B cell (primary cell): Measurements from ENCODE around the gene PRDX3. TPM values are rescaled to one million over a fixed set of nuclear protein-coding genes. Genes with fewer than 3 reads are reported as not detected.

Source experiments
- ATAC-seq: fragments of 200-7000 bp; cut with Tn5 transposase; one replicate; pipeline ENCODE4 v1.10.0; 2021; ENCODE audit warnings: low read depth, mild to moderate bottlenecking, moderate number of reproducible peaks, moderate library complexity
- CTCF ChIA-PET: fragments of 350-600 bp; sonication (Branson Sonifier 250); formaldehyde crosslinking; loops from one replicate; lab custom pipeline; 2021; ENCODE audit warnings: antibody characterized with exemption, inconsistent platforms; lab: Charles Lee
- POLR2A ChIA-PET: fragments of 350-600 bp; sonication (Branson Sonifier 250); formaldehyde crosslinking; loops from one replicate; lab custom pipeline; 2021; ENCODE audit warnings: antibody characterized with exemption; lab: Charles Lee
- DNase-seq: peaks from one replicate; pipeline ENCODE4 v3.0.0; 2013
- H2AFZ ChIP-seq: 2 replicates; pipeline ENCODE4 v1.6.1; 2012; ENCODE audit warnings: mild to moderate bottlenecking, low read depth, low read length; ENCODE audit not compliant: insufficient read depth, poor library complexity, severe bottlenecking
- H3K27ac ChIP-seq, 2 donors: 1 replicate in 1 of 2; 2 replicates in 1 of 2; pipeline ENCODE4 v1.5.1; 2012 to 2013; ENCODE audit warnings: low read length in 2 of 2, mild to moderate bottlenecking in 2 of 2, moderate library complexity in 1 of 2
- H3K27me3 ChIP-seq, 4 experiments: fragments of 200-600 bp in 1 of 4; sonication (generic) in 1 of 4; replicated peaks in 1 of 4; 1 replicate in 2 of 4; 2 replicates in 2 of 4; pipeline versions ENCODE4 v1.6.1 to v1.7.0; 2013 to 2016; ENCODE audit warnings: low read length in 3 of 4, mild to moderate bottlenecking in 2 of 4, mixed read lengths in 1 of 4, moderate library complexity in 1 of 4; ENCODE audit not compliant: insufficient read depth in 4 of 4, control insufficient read depth in 3 of 4; ENCODE audit errors: control extremely low read depth in 1 of 4
- H3K36me3 ChIP-seq, 2 experiments: replicated peaks in 1 of 2; 1 replicate in 1 of 2; 2 replicates in 1 of 2; pipeline versions ENCODE4 v1.6.1 to v1.7.1; 2013; ENCODE audit warnings: low read length in 1 of 2; ENCODE audit not compliant: insufficient read depth in 2 of 2, control insufficient read depth in 1 of 2; ENCODE audit errors: control extremely low read depth in 1 of 2, extremely low read depth in 1 of 2
- H3K4me1 ChIP-seq, 2 donors: fragments of 200-600 bp in 1 of 2; sonication (generic) in 1 of 2; 1 replicate in 1 of 2; 2 replicates in 1 of 2; pipeline versions ENCODE4 v1.5.1 to v1.6.1; 2013 to 2017; ENCODE audit warnings: low read length in 2 of 2; ENCODE audit not compliant: control insufficient read depth in 2 of 2, insufficient read depth in 2 of 2
- H3K4me2 ChIP-seq: replicated peaks from 2 replicates; pipeline ENCODE3; 2012; ENCODE audit warnings: mild to moderate bottlenecking, low read depth, low read length; ENCODE audit not compliant: poor library complexity, severe bottlenecking
- H3K4me3 ChIP-seq, 5 experiments: fragments of 200-600 bp in 1 of 5; sonication (generic) in 1 of 5; 1 replicate in 3 of 5; 2 replicates in 2 of 5; pipeline versions ENCODE4 v1.5.1 to v1.7.0; 2011 to 2016; ENCODE audit warnings: low read length in 4 of 5, mild to moderate bottlenecking in 4 of 5, low read depth in 2 of 5, control low read depth in 1 of 5, moderate library complexity in 1 of 5; ENCODE audit not compliant: insufficient read depth in 1 of 5; ENCODE audit errors: control extremely low read depth in 1 of 5, extremely low read depth in 1 of 5
- H3K79me2 ChIP-seq: fragments of 200-600 bp; sonication (generic); one replicate; pipeline ENCODE4 v1.6.0; 2016; ENCODE audit warnings: low read length; ENCODE audit not compliant: control insufficient read depth, insufficient read depth
- H3K9ac ChIP-seq: fragments of 200-600 bp; sonication (generic); 2 replicates; pipeline ENCODE4 v1.6.1; 2017; ENCODE audit warnings: mild to moderate bottlenecking, low read length, moderate library complexity
- H3K9me3 ChIP-seq, 3 donors: one replicate each; pipeline versions ENCODE4 v1.6.1 to v1.7.1; 2013; ENCODE audit warnings: low read length in 2 of 3; ENCODE audit not compliant: control insufficient read depth in 2 of 3, insufficient read depth in 1 of 3; ENCODE audit errors: control extremely low read depth in 1 of 3
- H4K20me1 ChIP-seq: 2 replicates; pipeline ENCODE4 v1.6.0; 2012; ENCODE audit warnings: mild to moderate bottlenecking, low read length; ENCODE audit not compliant: insufficient read depth, control insufficient read depth, poor library complexity, severe bottlenecking
- H3K27ac Mint-ChIP-seq: one replicate; pipeline ENCODE4 v1.8.0; 2021; ENCODE audit warnings: mixed read lengths
- H3K27me3 Mint-ChIP-seq: one replicate; pipeline ENCODE4 v1.8.0; 2021; ENCODE audit warnings: mixed read lengths
- H3K4me1 Mint-ChIP-seq: one replicate; pipeline ENCODE4 v1.8.0; 2021; ENCODE audit warnings: mixed read lengths
- H3K4me3 Mint-ChIP-seq: one replicate; pipeline ENCODE4 v1.8.0; 2021; ENCODE audit warnings: mixed read lengths
- H3K9me3 Mint-ChIP-seq: one replicate; pipeline ENCODE4 v1.8.0; 2022; ENCODE audit warnings: mixed read lengths; ENCODE audit not compliant: insufficient read depth
- EZH2 ChIP-seq: IDR thresholded peaks from 2 replicates; pipeline ENCODE4 v1.6.1; 2012; ENCODE audit warnings: borderline replicate concordance, low read depth, mild to moderate bottlenecking, moderate library complexity, low read length; ENCODE audit not compliant: insufficient read depth, poor library complexity, severe bottlenecking
- WGBS: methylation state at CpG from one replicate; pipeline ENCODE4 v1.1.5; 2013; ENCODE audit warnings: missing lambda C conversion rate; ENCODE audit not compliant: insufficient coverage; 5-methylcytosine and 5-hydroxymethylcytosine counted together
- intact Hi-C: fragments of 100-400 bp; cut with micrococcal nuclease; formaldehyde crosslinking; loops from one replicate; pipeline ENCODE4 v1.10.0; 2022
- polyA plus RNA-seq: library from polyadenylated mRNA; depleted of rRNA; stranded (reverse); fragments of >200 nt; gene quantifications from 2 replicates; pipeline ENCODE4 v1.2.3, GENCODE V29; 2012
- total RNA-seq, 2 donors: library from RNA; stranded (reverse); fragments of 120-200 nt in 1 of 2; gene quantifications; 1 replicate in 1 of 2; 2 replicates in 1 of 2; pipeline versions ENCODE4 v1.2.3 to v1.2.4, GENCODE V29; 2013 to 2022
- TF ChIP-seq, protein P1 (sequence below): fragments of 200-600 bp; IDR thresholded peaks from one replicate; pipeline ENCODE4 v1.8.0; 2022; ENCODE audit warnings: antibody characterized with exemption, mild to moderate bottlenecking

The PRDX3 gene
- total and polyA plus RNA-seq, 2 donors (not counting 1 experiment from before 2014, with no cell fraction given), result 18.0 to 36.3 TPM

DNA sequence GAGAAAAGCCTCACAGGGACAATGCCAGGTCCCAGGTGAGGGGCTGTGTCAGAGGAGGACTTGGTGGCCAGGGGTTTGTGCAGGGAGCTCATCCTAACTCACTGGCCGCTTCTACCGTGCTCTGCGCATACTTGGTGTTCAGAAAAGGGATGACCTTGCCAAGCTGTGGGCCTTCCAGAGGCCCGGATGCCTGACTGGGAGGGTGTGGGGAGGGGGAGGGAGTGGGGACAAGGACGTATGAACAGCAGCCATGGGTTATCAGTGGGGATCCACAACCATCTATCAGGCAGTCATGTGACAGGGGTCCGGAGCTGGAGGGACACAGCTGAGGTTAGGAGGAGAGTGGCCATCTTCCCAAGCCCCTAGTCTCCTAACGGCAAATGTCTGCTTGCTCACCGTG lies 19.3 kb downstream of the PRDX3 start:
- intact Hi-C loops, result no loop called here
- Histone ChIP-seq H3K4me2 (no peak overlapping the region), H3K9ac (no peak overlapping the region), H3K4me1 (peaks cover under 1 to 2% of the 10 kb centered on the region in 2 donors), H4K20me1 (no peaks in the 10 kb centered on the region), H3K27me3 (no peaks in the 10 kb centered on the region), H3K4me3 (no peak overlapping the region), H3K9me3 (no peaks in the 10 kb centered on the region), H3K36me3 (peaks cover 1 to 41% of the 10 kb centered on the region in 2 experiments), H3K27ac (no peak overlapping the region), H3K79me2 (no peaks in the 10 kb centered on the region), H2AFZ (no peak overlapping the region)
- DNase-seq, result no peak
- ATAC-seq, result no peak
- no peak for TF ChIP-seq EZH2
- TF ChIP-seq, protein P1, sequence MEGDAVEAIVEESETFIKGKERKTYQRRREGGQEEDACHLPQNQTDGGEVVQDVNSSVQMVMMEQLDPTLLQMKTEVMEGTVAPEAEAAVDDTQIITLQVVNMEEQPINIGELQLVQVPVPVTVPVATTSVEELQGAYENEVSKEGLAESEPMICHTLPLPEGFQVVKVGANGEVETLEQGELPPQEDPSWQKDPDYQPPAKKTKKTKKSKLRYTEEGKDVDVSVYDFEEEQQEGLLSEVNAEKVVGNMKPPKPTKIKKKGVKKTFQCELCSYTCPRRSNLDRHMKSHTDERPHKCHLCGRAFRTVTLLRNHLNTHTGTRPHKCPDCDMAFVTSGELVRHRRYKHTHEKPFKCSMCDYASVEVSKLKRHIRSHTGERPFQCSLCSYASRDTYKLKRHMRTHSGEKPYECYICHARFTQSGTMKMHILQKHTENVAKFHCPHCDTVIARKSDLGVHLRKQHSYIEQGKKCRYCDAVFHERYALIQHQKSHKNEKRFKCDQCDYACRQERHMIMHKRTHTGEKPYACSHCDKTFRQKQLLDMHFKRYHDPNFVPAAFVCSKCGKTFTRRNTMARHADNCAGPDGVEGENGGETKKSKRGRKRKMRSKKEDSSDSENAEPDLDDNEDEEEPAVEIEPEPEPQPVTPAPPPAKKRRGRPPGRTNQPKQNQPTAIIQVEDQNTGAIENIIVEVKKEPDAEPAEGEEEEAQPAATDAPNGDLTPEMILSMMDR, result no peak
- WGBS, result 95% methylated on average over 7 of the region's 8 CpGs
- no peaks in the 10 kb centered on the region for H3K9me3 Mint-ChIP-seq
- no peak overlapping the region for H3K27ac Mint-ChIP-seq
- ChIA-PET CTCF (no interaction called here), POLR2A (no interaction called here)
- no peak overlapping the region for H3K4me3 Mint-ChIP-seq
- H3K4me1 Mint-ChIP-seq, result peaks cover 2% of the 10 kb centered on the region
- no peaks in the 10 kb centered on the region for H3K27me3 Mint-ChIP-seq

DNA sequence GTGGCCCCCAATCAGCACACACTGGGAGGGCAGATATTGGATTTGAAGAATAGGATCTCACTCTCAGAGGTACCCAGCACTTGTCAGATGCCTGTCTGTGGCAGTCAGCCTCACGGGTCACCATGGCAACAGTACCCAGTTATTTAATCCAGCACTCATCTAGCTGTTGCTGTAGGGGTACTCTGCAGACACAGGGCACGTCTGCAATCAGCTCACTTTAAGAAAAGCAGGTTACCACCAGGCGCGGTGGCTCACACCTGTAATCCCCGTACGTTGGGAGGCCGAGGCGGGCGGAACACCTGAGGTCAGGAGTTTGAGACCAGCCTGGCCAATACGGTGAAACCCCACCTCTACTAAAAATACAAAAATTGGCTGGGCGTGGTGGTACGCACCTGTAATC lies 25.0 kb downstream of the PRDX3 start:
- Mint-ChIP-seq H3K9me3 (no peaks in the 10 kb centered on the region), H3K27me3 (no peaks in the 10 kb centered on the region), H3K4me1 (no peaks in the 10 kb centered on the region), H3K27ac (no peak overlapping the region), H3K4me3 (no peak overlapping the region)
- H3K9ac ChIP-seq, result no peak overlapping the region
- H3K27ac ChIP-seq, result no peak overlapping the region
- H3K36me3 ChIP-seq, result peaks cover 1 to 45% of the 10 kb centered on the region in 2 experiments
- H3K9me3 ChIP-seq, result peaks cover 0 to 1% (median 0%) of the 10 kb centered on the region in 3 donors
- ChIA-PET CTCF (no interaction called here), POLR2A (no interaction called here)
- no peaks in the 10 kb centered on the region for H3K79me2 ChIP-seq
- H3K4me3 ChIP-seq, result no peak overlapping the region
- no peaks in the 10 kb centered on the region for H3K27me3 ChIP-seq
- H2AFZ ChIP-seq, result no peak overlapping the region
- 90% methylated on average over 2 of the region's 12 CpGs for WGBS
- TF ChIP-seq EZH2, result no peak
- TF ChIP-seq, protein P1, result no peak
- DNase-seq (no peak), ATAC-seq (no peak)
- intact Hi-C loops, result no loop called here
- no peaks in the 10 kb centered on the region for H4K20me1 ChIP-seq
- no peak overlapping the region for H3K4me2 ChIP-seq
- H3K4me1 ChIP-seq, result no peaks in the 10 kb centered on the region
